Sigmoid colon (tissue), 4 donors: ENCODE results near the gene SLC47A2.
"Not testable (repeated sequence)": the region's sequence is repeated elsewhere in the genome, so short reads cannot be mapped to it uniquely, and the experiment has no call there.

Experiments
- CTCF ChIP-seq, 4 experiments: fragments of 450-650 bp in 3 of 4; fragments of 200-600 bp in 1 of 4; IDR thresholded peaks; one replicate each; pipeline ENCODE4 v1.5.1; 2016 to 2019; ENCODE audit warnings: antibody characterized with exemption in 4 of 4, mild to moderate bottlenecking in 3 of 4, moderate library complexity in 2 of 4
- POLR2A ChIP-seq, 2 donors: fragments of 450-650 bp; IDR thresholded peaks; one replicate each; pipeline ENCODE4 v1.6.1; 2016; ENCODE audit warnings: antibody characterized with exemption in 2 of 2, mild to moderate bottlenecking in 2 of 2, moderate library complexity in 2 of 2
- POLR2AphosphoS5 ChIP-seq, 4 donors: sonication (generic); formaldehyde crosslinking; IDR thresholded peaks; one replicate each; pipeline ENCODE4 v1.6.1; 2017; ENCODE audit warnings: antibody characterized with exemption in 4 of 4

- TF ChIP-seq CTCF, POLR2AphosphoS5, POLR2A (IDR thresholded peaks at IDR 0.05): not testable (repeated sequence)
Observed at GRCh38 chr17:19669680-19670079, 46.7 kb downstream of the SLC47A2 start.
